Caco-2 (cell line): Measurements from ENCODE around the gene CDK15. TPM values are rescaled to one million over a fixed set of nuclear protein-coding genes. Genes with fewer than 3 reads are reported as not detected.

ENCODE experiments used
- BruUV-seq: library from RNA; stranded (reverse); fragments of 400-500 nt; replicated peaks from 2 replicates; lab custom pipeline; 2021; lab: Mats Ljungman, UMichigan
- CTCF ChIA-PET: fragments of 300-600 bp; sonication (Branson Sonifier 250); formaldehyde crosslinking; loops from one replicate; lab custom pipeline; 2022; ENCODE audit warnings: antibody characterized with exemption; lab: Charles Lee
- POLR2A ChIA-PET: fragments of 300-600 bp; sonication (Branson Sonifier 250); formaldehyde crosslinking; loops from one replicate; lab custom pipeline; 2022; ENCODE audit warnings: antibody characterized with exemption; lab: Charles Lee
- DNase-seq, 2 experiments: peaks; one replicate each; pipeline versions ENCODE4 v3.0.0 to v3.0.0-alpha.2; 2020 to 2022
- H3K27me3 ChIP-seq: replicated peaks from 2 replicates; pipeline ENCODE4 v1.6.0; 2011; ENCODE audit warnings: low read length; ENCODE audit not compliant: control insufficient read depth, insufficient read depth
- H3K36me3 ChIP-seq: 2 replicates; pipeline ENCODE4 v1.5.1; 2011; ENCODE audit warnings: low read length; ENCODE audit not compliant: control insufficient read depth, insufficient read depth
- H3K4me1 ChIP-seq: fragments of 250-450 bp; sonication (Bioruptor Pico); 2 replicates; pipeline ENCODE4 v1.5.1; 2020; ENCODE audit warnings: mild to moderate bottlenecking
- H3K4me3 ChIP-seq: 2 replicates; pipeline ENCODE4 v1.5.1; 2011; ENCODE audit warnings: low read depth, mild to moderate bottlenecking, control low read depth, low read length
- H3K9me3 ChIP-seq: fragments of 250-450 bp; sonication (Bioruptor Pico); 2 replicates; pipeline ENCODE4 v1.5.1; 2020; ENCODE audit warnings: mild to moderate bottlenecking, moderate library complexity
- H3K27ac Mint-ChIP-seq: one replicate; pipeline ENCODE4 v1.8.0; 2022; ENCODE audit warnings: mixed read lengths; ENCODE audit not compliant: unreplicated experiment
- H3K27me3 Mint-ChIP-seq: one replicate; pipeline ENCODE4 v1.8.0; 2022; ENCODE audit warnings: mixed read lengths; ENCODE audit not compliant: insufficient read depth, unreplicated experiment
- H3K36me3 Mint-ChIP-seq: one replicate; pipeline ENCODE4 v1.8.0; 2022; ENCODE audit warnings: mild to moderate bottlenecking, mixed read lengths; ENCODE audit not compliant: insufficient read depth, unreplicated experiment
- H3K4me1 Mint-ChIP-seq: one replicate; pipeline ENCODE4 v1.8.0; 2022; ENCODE audit warnings: low read depth, mixed read lengths; ENCODE audit not compliant: unreplicated experiment
- H3K4me3 Mint-ChIP-seq: one replicate; pipeline ENCODE4 v1.8.0; 2022; ENCODE audit warnings: mild to moderate bottlenecking, moderate library complexity, mixed read lengths; ENCODE audit not compliant: unreplicated experiment
- H3K9me3 Mint-ChIP-seq: one replicate; pipeline ENCODE4 v1.8.0; 2022; ENCODE audit warnings: mixed read lengths; ENCODE audit not compliant: unreplicated experiment
- intact Hi-C: fragments of 100-400 bp; cut with micrococcal nuclease; formaldehyde crosslinking; loops from one replicate; pipeline ENCODE4 v1.10.0; 2022; ENCODE audit not compliant: unreplicated experiment
- total RNA-seq: library from RNA; stranded (reverse); gene quantifications from 2 replicates; pipeline ENCODE4 v1.2.3, GENCODE V29; 2022
- TF ChIP-seq, protein P1 (sequence below), 2 experiments: fragments of 200-600 bp in 1 of 2; IDR thresholded peaks; 1 replicate in 1 of 2; 2 replicates in 1 of 2; pipeline versions ENCODE4 v1.5.1 to v1.8.0; 2011 to 2022; ENCODE audit warnings: antibody characterized with exemption in 1 of 2, control low read depth in 1 of 2, inconsistent platforms in 1 of 2, low read depth in 1 of 2, low read length in 1 of 2, mild to moderate bottlenecking in 1 of 2, moderate library complexity in 1 of 2; ENCODE audit not compliant: insufficient read depth in 1 of 2, severe bottlenecking in 1 of 2, unreplicated experiment in 1 of 2

Gene CDK15
- total RNA-seq, 1 experiment from 2014 or later = not detected

DNA sequence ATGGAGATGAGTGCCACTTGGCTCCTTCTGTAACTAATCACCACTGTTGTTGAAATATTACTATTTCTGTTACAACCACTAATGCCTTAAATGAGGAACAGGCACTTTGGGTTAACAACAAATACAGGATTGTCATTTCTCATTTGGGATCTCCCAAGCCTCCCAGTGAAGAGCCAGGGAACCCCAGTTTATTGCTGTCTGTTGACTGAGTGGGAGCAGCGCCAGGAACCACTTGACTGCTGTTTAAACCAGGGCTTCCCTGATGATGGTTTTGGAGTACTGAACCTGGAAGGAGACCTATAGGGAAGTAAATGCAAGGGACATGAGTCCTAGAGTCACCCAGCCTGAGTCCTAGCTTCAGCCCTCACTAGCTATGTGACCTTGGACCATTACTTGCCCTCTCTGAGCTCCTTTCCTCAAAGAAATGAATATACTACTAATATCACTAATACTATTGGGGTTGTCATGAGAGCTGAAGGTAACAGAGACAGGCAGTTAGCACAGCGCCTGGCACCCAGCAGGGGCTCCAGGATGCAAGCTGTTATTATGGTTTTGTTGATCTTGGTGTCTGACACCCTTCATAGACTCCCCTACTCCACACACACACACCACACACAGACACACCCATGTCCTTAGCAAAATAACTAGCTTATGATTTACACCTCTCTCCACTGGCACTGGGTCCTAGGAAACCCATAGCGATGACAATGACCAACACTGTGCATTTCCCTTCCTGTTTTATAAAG is 123.1 kb downstream of the CDK15 start:
- H3K4me1 Mint-ChIP-seq = peaks cover 18% of the 10 kb centered on the region
- intact Hi-C loops = no loop called here
- no TSS peak for BruUV-seq

DNA sequence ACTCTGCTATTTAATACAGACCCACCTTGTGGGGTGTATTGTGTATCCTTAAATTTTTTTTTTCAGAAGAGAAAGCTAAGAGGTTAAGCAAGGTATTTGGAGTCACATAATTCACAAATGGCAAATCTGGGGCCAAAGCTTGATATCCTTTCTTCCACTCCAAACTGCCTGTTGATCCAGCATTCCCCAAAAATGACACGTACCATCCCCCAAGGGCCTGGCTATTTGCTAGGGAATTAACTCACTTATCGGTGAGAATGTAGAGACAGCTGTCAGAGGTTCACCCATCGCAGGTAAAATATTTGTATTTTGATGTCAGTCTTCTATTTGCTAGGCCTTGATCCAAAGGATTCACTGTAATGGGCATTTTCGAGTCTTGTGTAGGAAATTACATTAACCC is 123.7 kb downstream of the CDK15 start:
- peaks cover 14% of the 10 kb centered on the region for H3K4me1 Mint-ChIP-seq
- no peaks in the 10 kb centered on the region for H3K36me3 Mint-ChIP-seq
- no peaks in the 10 kb centered on the region for H3K36me3 ChIP-seq
- H3K4me3 Mint-ChIP-seq = no peak overlapping the region
- no peaks in the 10 kb centered on the region for H3K9me3 ChIP-seq
- H3K4me1 ChIP-seq = 0 out of 2 replicates have a peak, but pooled peaks cover 5% of the 10 kb centered on the region
- POLR2A ChIA-PET = no interaction called here
- intact Hi-C loops = no loop called here
- CTCF ChIA-PET = interaction anchor here (1.0 kb wide), 1 partner anchor 63 kb away, joined by 4 read pairs; no protein-coding TSS in a partner anchor
- no peaks in the 10 kb centered on the region for H3K27me3 ChIP-seq
- H3K4me3 ChIP-seq = no peak overlapping the region
- TF ChIP-seq, protein P1, sequence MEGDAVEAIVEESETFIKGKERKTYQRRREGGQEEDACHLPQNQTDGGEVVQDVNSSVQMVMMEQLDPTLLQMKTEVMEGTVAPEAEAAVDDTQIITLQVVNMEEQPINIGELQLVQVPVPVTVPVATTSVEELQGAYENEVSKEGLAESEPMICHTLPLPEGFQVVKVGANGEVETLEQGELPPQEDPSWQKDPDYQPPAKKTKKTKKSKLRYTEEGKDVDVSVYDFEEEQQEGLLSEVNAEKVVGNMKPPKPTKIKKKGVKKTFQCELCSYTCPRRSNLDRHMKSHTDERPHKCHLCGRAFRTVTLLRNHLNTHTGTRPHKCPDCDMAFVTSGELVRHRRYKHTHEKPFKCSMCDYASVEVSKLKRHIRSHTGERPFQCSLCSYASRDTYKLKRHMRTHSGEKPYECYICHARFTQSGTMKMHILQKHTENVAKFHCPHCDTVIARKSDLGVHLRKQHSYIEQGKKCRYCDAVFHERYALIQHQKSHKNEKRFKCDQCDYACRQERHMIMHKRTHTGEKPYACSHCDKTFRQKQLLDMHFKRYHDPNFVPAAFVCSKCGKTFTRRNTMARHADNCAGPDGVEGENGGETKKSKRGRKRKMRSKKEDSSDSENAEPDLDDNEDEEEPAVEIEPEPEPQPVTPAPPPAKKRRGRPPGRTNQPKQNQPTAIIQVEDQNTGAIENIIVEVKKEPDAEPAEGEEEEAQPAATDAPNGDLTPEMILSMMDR (IDR thresholded peaks at IDR 0.05; ENCODE audit: insufficient read depth in 1 of 2, low read depth in 1 of 2, low read length in 1 of 2, severe bottlenecking in 1 of 2, unreplicated experiment in 1 of 2) = no peak
- H3K27me3 Mint-ChIP-seq = no peaks in the 10 kb centered on the region
- peaks cover 4% of the 10 kb centered on the region for H3K9me3 Mint-ChIP-seq
- no TSS peak for BruUV-seq
- DNase-seq = no peak
- no peak overlapping the region for H3K27ac Mint-ChIP-seq

More for the DNA sequence above, 123.1 kb downstream of the CDK15 start:
- H3K4me3 Mint-ChIP-seq = no peak overlapping the region
- DNase-seq = no peak
- no peaks in the 10 kb centered on the region for H3K9me3 Mint-ChIP-seq
- no peaks in the 10 kb centered on the region for H3K36me3 Mint-ChIP-seq
- no peaks in the 10 kb centered on the region for H3K27me3 ChIP-seq
- TF ChIP-seq, protein P1 (IDR thresholded peaks at IDR 0.05; ENCODE audit: insufficient read depth in 1 of 2, low read depth in 1 of 2, low read length in 1 of 2, severe bottlenecking in 1 of 2, unreplicated experiment in 1 of 2) = no peak
- H3K9me3 ChIP-seq = no peaks in the 10 kb centered on the region
- H3K4me3 ChIP-seq = no peak overlapping the region
- H3K27me3 Mint-ChIP-seq = no peaks in the 10 kb centered on the region
- CTCF ChIA-PET = interaction anchor here (1.0 kb wide), 1 partner anchor 63 kb away, joined by 4 read pairs; no protein-coding TSS in a partner anchor
- POLR2A ChIA-PET = no interaction called here
- H3K36me3 ChIP-seq = no peaks in the 10 kb centered on the region
- no peak overlapping the region for H3K27ac Mint-ChIP-seq
- 0 out of 2 replicates have a peak, but pooled peaks cover 5% of the 10 kb centered on the region for H3K4me1 ChIP-seq

DNA sequence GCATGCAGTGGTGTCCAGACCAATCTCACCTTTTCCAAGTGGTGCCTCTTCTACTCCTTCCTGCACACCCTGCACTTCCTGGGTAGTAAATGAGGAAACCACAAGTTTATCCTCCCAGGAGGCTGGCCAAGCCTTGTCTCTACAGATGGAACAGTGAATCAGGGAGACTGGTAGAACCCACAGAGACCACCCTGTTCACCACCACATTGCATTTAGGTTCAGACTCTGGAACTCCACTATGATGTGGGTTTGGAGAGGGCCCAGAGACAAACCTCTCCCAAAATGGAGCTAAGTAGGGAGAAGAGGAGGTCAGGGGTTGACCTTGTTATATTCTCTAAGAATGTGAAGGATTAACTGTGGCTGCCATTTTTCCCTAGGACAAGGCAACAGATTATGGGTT is 124.5 kb downstream of the CDK15 start:
- Mint-ChIP-seq H3K9me3 (peaks cover 12% of the 10 kb centered on the region), H3K4me1 (peaks cover 14% of the 10 kb centered on the region), H3K4me3 (no peak overlapping the region), H3K27ac (no peak overlapping the region), H3K36me3 (no peaks in the 10 kb centered on the region), H3K27me3 (no peaks in the 10 kb centered on the region)
- intact Hi-C loops = no loop called here
- TF ChIP-seq, protein P1 (IDR thresholded peaks at IDR 0.05; ENCODE audit: insufficient read depth in 1 of 2, low read depth in 1 of 2, low read length in 1 of 2, severe bottlenecking in 1 of 2, unreplicated experiment in 1 of 2) = no peak
- ChIA-PET POLR2A (no interaction called here), CTCF (interaction anchor here (1.0 kb wide), 1 partner anchor 64 kb away, joined by 4 read pairs; no protein-coding TSS in a partner anchor)
- Histone ChIP-seq H3K27me3 (no peaks in the 10 kb centered on the region), H3K4me1 (peaks cover 5% of the 10 kb centered on the region; the same call in 1 of the 2 replicates), H3K9me3 (no peaks in the 10 kb centered on the region), H3K4me3 (no peak overlapping the region), H3K36me3 (no peaks in the 10 kb centered on the region)
- DNase-seq = no peak
- no TSS peak for BruUV-seq
